Muscle layer of duodenum (tissue), 2 donors: Measurements from ENCODE around the gene RRAS2.

Source experiments
- H3K27ac ChIP-seq: one replicate; pipeline ENCODE4 v1.7.0; 2013; ENCODE audit warnings: mild to moderate bottlenecking, low read length
- H3K27me3 ChIP-seq: one replicate; pipeline ENCODE4 v1.7.0; 2013; ENCODE audit warnings: low read depth, mild to moderate bottlenecking, control low read depth, low read length
- H3K36me3 ChIP-seq, 2 donors: one replicate each; pipeline ENCODE4 v1.7.0; 2013; ENCODE audit warnings: low read length in 2 of 2, control low read depth in 1 of 2, mild to moderate bottlenecking in 1 of 2; ENCODE audit not compliant: insufficient read depth in 2 of 2, control insufficient read depth in 1 of 2
- H3K4me1 ChIP-seq, 2 donors: one replicate each; pipeline ENCODE4 v1.7.0; 2013; ENCODE audit warnings: low read length in 2 of 2, mild to moderate bottlenecking in 2 of 2, control low read depth in 1 of 2, moderate library complexity in 1 of 2; ENCODE audit not compliant: insufficient read depth in 2 of 2, control insufficient read depth in 1 of 2
- H3K4me3 ChIP-seq, 2 donors: one replicate each; pipeline ENCODE4 v1.7.0; 2013; ENCODE audit warnings: low read length in 2 of 2, low read depth in 1 of 2, mild to moderate bottlenecking in 1 of 2
- H3K9me3 ChIP-seq, 2 donors: one replicate each; pipeline ENCODE4 v1.7.0; 2013; ENCODE audit warnings: low read length in 2 of 2, control low read depth in 1 of 2, mild to moderate bottlenecking in 1 of 2; ENCODE audit not compliant: control insufficient read depth in 1 of 2
- donor health status: healthy.

Gene RRAS2

DNA sequence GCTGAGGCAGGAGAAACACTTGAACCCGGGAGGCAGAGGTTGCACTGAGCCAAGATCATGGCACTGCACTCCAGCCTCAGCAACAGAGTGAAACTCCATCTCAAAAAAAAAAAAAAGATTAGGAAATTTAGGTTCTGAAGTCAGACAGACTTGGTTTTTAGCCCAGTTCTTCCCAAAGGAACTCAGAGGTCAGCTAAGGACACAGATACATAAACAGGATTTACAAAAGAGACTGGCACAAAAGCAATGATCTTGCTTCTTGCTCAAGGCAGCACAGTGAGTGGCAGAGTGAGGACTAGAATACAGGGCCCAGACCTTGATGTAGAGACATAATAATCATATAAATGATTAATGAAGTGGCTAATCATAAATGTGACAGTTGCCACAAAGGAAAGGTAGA is 25.4 kb upstream of the RRAS2 start:
- H3K27me3 ChIP-seq, result no peaks in the 10 kb centered on the region
- H3K4me1 ChIP-seq, result peaks cover 0 to 6% of the 10 kb centered on the region in 2 donors
- no peaks in the 10 kb centered on the region for H3K9me3 ChIP-seq
- H3K27ac ChIP-seq, result no peak overlapping the region
- H3K36me3 ChIP-seq, result no peaks in the 10 kb centered on the region
- no peak overlapping the region for H3K4me3 ChIP-seq

DNA sequence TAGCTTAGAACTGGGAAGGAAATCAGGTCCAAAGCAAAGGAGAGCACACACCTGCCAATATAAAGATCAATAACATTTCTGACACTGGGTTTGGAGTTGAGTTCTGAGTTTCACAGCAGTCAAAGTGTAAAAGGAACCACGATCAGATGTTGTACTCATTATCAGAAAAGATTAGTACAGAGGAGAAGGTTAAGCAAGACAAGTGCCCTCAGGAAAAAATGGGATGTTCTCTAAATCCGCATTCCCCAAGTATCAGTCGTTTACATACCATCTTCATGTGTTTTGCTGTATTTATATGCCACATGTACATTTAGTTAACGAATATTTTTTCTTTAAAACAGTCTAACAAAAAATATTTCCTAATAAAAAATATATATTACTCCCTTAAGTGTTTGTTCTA is 23.0 kb upstream of the RRAS2 start:
- Histone ChIP-seq H3K4me1 (peaks cover 0 to 6% of the 10 kb centered on the region in 2 donors), H3K27me3 (no peaks in the 10 kb centered on the region), H3K9me3 (no peaks in the 10 kb centered on the region), H3K27ac (no peak overlapping the region), H3K36me3 (no peaks in the 10 kb centered on the region), H3K4me3 (no peak overlapping the region)

DNA sequence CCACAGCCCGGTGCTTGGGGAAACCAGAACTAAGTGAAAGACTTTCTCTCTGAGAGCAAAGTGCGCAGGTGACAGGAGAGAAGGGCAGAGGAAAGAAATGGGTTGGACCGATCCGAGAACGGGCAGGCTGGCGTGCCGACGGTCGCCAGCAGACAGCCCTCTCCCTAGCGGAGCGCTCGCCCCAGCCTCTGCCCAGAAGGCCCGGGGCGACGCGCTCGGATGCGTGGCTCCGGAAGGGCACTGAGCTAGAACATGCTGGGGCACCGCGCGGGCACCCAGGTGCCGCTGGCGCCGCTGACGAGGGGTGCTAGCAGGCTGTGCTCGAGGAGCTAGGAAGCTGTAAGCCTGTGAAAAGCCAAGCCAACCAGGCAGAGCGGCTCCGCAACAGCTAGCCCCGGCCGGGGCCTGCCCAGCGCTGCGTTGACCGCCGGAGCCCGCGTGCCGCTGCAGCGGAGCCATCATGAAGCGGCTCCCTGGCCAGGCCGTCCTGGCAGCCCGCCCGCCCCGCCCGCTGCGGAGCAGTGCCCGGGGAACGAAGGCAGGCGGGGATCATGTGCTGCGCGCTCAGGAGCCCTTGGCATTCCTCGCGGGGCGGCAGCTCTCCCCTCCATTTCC is 22.1 kb upstream of the RRAS2 start:
- Histone ChIP-seq H3K27ac (no peak overlapping the region), H3K4me3 (peak overlapping the region; percentile 51 to 64), H3K27me3 (no peaks in the 10 kb centered on the region), H3K9me3 (no peaks in the 10 kb centered on the region), H3K36me3 (no peaks in the 10 kb centered on the region), H3K4me1 (peaks cover 0 to 6% of the 10 kb centered on the region in 2 donors)

DNA sequence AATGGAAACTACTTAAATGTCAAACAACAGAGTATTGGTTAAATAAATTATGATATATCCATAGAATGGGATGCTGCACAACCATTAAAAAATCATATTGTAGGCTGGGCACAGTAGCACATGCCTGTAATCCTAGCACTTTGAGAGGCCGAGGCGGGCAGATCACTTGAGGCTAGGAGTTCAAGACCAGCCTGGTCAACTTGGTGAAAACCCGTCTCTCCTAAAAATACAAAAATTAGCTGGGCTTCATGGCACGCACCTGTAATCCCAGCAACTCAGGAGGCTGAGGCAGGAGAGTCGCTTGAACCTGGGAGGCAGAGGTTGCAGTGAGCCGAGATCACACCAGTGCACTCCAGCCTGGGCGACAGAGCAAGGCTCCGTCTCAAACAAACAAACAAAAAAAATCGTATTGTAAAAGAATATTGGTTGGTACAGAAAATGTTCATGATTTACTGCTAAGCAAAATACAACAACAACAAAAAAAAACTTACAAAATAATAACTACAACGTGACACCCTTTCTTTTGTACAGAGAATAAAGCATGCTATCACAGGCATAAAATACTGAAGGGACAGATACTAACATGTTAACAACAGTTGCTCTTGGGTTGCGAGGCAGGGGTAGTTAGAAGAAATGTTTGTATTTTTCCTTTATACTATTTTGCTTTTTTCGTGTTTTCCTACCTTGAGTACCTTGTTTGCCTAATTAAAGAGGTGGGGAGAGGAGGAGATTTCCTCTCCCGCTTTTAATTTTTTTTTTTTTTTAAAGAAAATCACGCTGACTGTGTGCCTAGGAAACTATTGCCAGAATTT is 21.3 kb upstream of the RRAS2 start:
- no peak overlapping the region for H3K27ac ChIP-seq
- H3K27me3 ChIP-seq, result no peaks in the 10 kb centered on the region
- peaks cover 0 to 6% of the 10 kb centered on the region in 2 donors for H3K4me1 ChIP-seq
- peak overlapping the region; percentile 51 to 64 for H3K4me3 ChIP-seq
- no peaks in the 10 kb centered on the region for H3K36me3 ChIP-seq
- no peaks in the 10 kb centered on the region for H3K9me3 ChIP-seq

DNA sequence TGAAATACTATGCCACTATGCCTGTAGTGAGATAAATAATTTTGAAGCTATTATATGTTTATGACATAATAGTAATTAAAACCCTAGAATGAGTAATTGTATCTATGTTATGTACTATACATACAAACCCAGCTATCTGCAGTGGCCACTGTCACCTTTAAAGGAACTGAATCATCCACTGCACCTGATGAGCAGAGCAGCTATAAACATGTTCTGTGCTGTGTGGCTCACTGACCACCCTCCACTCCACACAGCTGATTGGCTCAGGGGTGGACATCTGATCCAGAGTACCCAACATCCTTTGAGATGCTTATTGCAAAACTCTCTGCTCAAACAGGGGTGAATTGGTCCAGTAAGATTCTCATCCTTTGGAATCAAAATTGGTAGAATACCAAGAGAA is 19.2 kb upstream of the RRAS2 start:
- Histone ChIP-seq H3K27me3 (no peaks in the 10 kb centered on the region), H3K4me1 (peaks cover 0 to 13% of the 10 kb centered on the region in 2 donors), H3K4me3 (no peak overlapping the region), H3K27ac (no peak overlapping the region), H3K9me3 (no peaks in the 10 kb centered on the region), H3K36me3 (no peaks in the 10 kb centered on the region)

DNA sequence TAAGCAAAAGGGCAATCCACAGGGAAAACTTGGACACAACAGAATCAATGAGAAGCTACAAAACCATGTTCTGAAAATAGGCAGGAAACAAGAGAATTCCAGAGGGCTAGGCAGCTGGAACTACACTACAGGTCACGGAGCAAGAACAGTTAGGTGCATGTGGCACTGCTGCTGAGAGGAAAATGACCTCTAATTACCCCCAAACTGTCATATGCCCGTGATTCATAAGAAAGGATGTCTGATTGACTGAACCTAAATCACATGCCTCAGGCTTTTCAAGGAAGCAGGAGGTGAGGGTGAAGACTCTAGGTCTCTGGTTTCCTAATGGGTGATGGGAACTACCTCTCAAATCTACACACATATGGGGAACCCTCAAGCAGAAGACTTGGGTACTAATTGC is 17.9 kb upstream of the RRAS2 start:
- no peaks in the 10 kb centered on the region for H3K9me3 ChIP-seq
- H3K4me1 ChIP-seq, result peaks cover 0 to 13% of the 10 kb centered on the region in 2 donors
- H3K36me3 ChIP-seq, result no peaks in the 10 kb centered on the region
- no peaks in the 10 kb centered on the region for H3K27me3 ChIP-seq
- H3K4me3 ChIP-seq, result no peak overlapping the region
- no peak overlapping the region for H3K27ac ChIP-seq

DNA sequence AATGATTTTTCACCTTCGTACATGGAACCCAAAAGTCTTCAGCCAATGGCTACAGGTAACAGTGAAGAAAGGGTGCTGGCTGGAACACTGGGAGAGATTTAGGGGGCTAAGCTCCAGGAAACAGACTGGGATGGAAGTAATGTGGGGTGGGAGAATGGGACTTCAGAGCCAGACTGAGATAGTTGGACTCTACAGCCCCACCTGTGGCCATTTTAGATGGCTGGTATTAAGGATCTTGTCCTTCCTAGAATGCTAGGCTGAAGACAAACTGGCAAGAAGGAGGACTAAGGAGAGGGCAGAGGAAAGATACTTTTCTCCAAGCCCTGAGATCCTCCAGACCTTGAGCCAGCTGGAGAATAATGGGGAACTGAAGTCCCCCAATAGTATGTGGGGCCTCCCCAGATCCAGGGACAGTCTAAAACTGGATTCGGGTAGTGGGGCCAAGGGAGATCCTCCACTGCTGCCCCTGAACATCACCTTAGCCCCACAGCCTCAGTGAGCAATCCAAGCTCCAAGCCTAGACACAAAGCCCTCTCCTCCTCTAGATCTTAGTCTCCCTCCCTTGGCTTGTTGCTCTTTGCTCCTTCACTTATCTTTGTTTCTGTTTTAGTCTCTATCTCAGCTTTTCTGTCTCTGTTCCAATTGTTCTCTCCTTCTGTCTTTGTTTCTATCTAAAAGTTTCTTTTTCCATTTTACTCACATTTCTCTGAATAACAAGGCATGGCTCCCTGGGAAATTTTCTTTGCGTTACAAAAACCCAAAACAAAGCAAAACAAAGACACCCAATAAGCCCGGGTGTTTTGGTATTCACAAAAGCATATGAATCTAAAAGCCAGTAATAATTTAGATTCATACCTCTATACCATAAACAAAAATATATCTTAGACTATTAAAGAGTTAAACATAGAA is 16.2 kb upstream of the RRAS2 start:
- Histone ChIP-seq H3K36me3 (no peaks in the 10 kb centered on the region), H3K27ac (no peak overlapping the region), H3K9me3 (no peaks in the 10 kb centered on the region), H3K4me3 (no peak overlapping the region), H3K27me3 (no peaks in the 10 kb centered on the region), H3K4me1 (peaks cover 0 to 6% of the 10 kb centered on the region in 2 donors)

DNA sequence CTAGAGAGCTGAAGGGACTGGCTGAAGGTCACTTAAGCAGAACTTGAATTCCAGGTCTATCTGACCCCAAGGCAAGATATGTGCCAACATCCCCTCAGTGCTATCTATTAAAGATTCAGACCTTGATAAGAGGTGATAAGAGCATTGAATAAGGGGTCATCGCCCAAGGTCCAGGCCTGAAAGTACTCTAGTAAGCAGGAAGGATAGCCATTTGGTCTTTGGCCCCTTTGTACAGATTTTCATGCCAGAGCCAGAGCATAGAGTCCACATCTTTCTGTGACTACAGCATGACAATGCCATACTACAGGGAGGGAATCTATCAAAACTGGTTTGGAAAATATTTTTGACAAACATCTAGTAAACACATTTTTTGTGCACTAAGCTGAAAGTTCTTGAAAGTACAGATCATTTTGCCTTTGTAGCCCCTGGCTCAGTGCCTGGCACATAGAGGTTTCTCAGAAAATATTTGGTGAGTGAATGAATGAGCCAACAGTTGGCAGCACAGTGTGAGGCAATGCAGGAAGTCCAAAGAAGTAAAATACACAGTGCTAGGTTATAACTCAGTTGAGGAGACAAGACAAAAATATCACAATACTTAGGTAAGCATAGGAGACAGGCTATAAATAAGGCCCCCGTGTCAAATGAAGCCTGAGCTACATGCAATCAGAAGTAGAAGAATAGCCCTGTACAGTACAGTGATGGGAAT is 15.1 kb upstream of the RRAS2 start:
- Histone ChIP-seq H3K4me3 (no peak overlapping the region), H3K9me3 (no peaks in the 10 kb centered on the region), H3K27me3 (no peaks in the 10 kb centered on the region), H3K27ac (no peak overlapping the region), H3K4me1 (peaks cover 0 to 6% of the 10 kb centered on the region in 2 donors), H3K36me3 (no peaks in the 10 kb centered on the region)

DNA sequence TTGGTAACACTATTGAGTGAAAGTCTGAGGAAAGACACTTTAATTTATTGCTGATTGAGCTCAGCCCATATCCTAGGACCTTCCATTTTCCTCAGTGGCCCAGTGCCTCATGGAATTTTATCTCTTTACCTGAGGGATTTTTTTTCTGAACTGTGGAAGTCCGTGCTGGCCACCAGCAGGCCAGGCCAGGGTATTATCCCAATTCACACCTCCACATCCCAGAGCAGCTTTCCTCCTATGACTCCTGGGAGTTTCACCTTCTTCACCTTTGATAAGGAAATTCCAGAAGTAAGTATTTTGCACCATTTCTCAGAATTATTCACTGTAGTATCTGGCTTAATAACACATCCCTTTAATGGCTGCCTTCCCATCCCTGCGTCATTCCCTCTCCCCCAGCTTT is 13.0 kb upstream of the RRAS2 start:
- no peaks in the 10 kb centered on the region for H3K36me3 ChIP-seq
- H3K27me3 ChIP-seq, result no peaks in the 10 kb centered on the region
- H3K9me3 ChIP-seq, result no peaks in the 10 kb centered on the region
- peaks cover 0 to 6% of the 10 kb centered on the region in 2 donors for H3K4me1 ChIP-seq
- H3K4me3 ChIP-seq, result no peak overlapping the region
- no peak overlapping the region for H3K27ac ChIP-seq

DNA sequence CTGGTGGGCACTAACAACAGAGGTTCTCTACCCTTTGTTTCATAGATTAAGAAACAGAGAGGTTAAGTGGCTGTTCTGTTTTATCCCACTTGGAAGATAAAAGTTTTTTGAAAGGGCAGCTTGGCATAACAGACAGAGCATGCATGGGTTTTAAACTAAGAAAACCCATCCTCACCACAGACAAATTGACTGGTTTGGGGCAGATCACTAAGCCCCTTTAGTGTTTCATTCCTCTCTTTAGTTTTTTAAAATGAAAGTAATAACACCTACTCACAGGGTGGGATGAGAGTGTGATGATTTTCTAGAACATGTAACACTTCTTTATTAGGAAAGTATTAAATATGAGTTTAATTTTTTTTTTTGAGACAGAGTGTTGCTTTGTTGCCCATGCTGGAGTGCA is 12.3 kb upstream of the RRAS2 start:
- H3K36me3 ChIP-seq, result no peaks in the 10 kb centered on the region
- H3K4me3 ChIP-seq, result no peak overlapping the region
- no peak overlapping the region for H3K27ac ChIP-seq
- no peaks in the 10 kb centered on the region for H3K9me3 ChIP-seq
- H3K27me3 ChIP-seq, result no peaks in the 10 kb centered on the region
- peaks cover 0 to 6% of the 10 kb centered on the region in 2 donors for H3K4me1 ChIP-seq

DNA sequence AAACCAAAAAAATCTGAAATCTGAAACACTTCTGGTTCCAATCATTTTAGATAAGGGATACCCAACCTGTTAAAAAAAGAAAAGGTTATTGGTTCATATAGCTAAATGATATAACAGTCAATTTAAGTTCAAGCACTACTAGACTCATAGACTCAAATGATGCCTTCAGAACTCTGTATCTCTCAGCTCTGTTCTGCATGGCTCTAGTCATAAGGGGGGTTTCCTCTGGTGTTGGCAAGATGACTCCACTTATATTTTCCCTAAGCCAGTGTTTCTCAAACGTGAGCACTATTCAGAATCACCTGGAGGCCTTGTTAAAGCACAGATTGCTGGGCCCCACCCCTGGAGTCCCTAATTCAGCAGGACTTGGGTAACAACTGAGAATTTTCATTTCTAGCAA is 11.5 kb upstream of the RRAS2 start:
- Histone ChIP-seq H3K27me3 (no peaks in the 10 kb centered on the region), H3K4me1 (peaks cover 0 to 6% of the 10 kb centered on the region in 2 donors), H3K4me3 (no peak overlapping the region), H3K9me3 (no peaks in the 10 kb centered on the region), H3K27ac (no peak overlapping the region), H3K36me3 (no peaks in the 10 kb centered on the region)
